ENCODE measurements around the gene VAMP4. TPM values are rescaled to one million over a fixed set of nuclear protein-coding genes. Genes with fewer than 3 reads are reported as not detected.
A peak's percentile ranks its signal among the peaks of the same experiment; 100 is the strongest.

The VAMP4 gene, protein sequence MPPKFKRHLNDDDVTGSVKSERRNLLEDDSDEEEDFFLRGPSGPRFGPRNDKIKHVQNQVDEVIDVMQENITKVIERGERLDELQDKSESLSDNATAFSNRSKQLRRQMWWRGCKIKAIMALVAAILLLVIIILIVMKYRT
- polyA plus RNA-seq (2012; rRNA removed) = 2.5 and 3.3 TPM in 2 replicates
- 4.4 and 4.8 TPM in 2 replicates for polyA plus RNA-seq (2012; cell fraction: cytosol; rRNA removed)
- 2.6 and 5.1 TPM in 2 replicates for polyA plus RNA-seq (2012; cell fraction: nucleus; rRNA removed)

DNA sequence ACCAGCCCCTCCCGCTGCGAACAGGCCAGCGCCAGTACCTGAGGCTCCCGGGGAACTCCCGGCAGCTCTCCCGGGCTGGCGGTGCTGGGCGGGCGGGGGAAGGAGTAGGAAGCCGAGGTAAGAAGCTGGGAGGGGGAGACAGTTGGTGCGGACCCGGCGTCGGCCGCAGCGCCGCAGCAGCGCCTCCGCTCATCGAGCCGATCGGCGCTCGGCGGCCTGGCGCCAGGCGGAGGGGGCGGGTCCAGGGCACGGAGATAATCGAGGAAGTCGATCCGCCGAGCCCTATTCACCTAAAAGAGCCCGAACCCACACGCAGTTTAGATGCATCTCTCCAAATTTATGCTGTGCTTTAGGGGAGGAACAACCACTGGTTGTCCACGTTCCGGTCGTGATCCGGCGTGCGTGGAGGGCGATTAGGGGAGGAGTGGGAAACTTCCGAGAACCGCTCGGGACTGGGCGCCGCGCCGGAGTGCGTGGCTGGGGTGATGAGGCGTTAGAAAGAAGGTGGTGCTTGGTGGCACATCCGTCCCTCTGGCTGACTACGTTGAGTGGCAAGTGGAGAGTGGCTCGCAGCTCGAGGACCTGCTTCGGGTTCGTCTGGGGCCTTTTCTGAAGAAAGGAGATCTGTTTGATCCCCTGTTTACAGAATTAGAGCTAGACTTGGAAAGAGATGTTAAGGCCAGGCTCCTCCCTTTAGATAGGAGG lies at the start of gene VAMP4:
TSS of gene VAMP4 (minus strand) at position 194 of the 705 bp plus-strand sequence. CDS start 3,651 bp downstream, outside the sequence.
- WGBS (ENCODE audit: low lambda C conversion rate) = under 1% methylated on average over 49 of the region's 57 CpGs
- DNase-seq = peak; percentile 92
- Histone ChIP-seq H3F3A (replicated peaks; ENCODE audit: insufficient read depth) (peaks cover 10% of the 10 kb centered on the region), H3K27ac (ENCODE audit: low read depth in 2 of 2, low read length in 1 of 2) (peak within 1 kb of the TSS; percentile 95 to 100), H3K27me3 (ENCODE audit: insufficient read depth) (no peaks in the 10 kb centered on the region), H3K36me3 (replicated peaks in 1 of 2; ENCODE audit: control insufficient read depth in 1 of 2, insufficient read depth in 2 of 2, low read length in 1 of 2) (peaks cover 9 to 12% of the 10 kb centered on the region in 2 experiments), H3K4me2 (peak within 1 kb of the TSS; percentile 86), H2AFZ (ENCODE audit: low read depth) (peak within 1 kb of the TSS; percentile 95), H4K20me1 (ENCODE audit: insufficient read depth) (no peaks in the 10 kb centered on the region), H3K79me2 (ENCODE audit: insufficient read depth) (peaks cover 26% of the 10 kb centered on the region), H3K4me3 (ENCODE audit: low read depth in 2 of 2, low read length in 1 of 2) (peak within 1 kb of the TSS; percentile 59 to 96), H3K9me3 (no peaks in the 10 kb centered on the region), H3K9me2 (no peaks in the 10 kb centered on the region), H3K4me1 (ENCODE audit: control insufficient read depth in 1 of 2, insufficient read depth in 2 of 2, low read depth in 1 of 2, low read length in 1 of 2) (peaks cover 19 to 22% of the 10 kb centered on the region in 2 experiments), H3K9ac (peak within 1 kb of the TSS; percentile 83)
- ChIA-PET POLR2A (interaction anchor here (0.9 to 1.6 kb wide), 3 partner anchors 9 to 99 kb away, joined by 3 to 12 read pairs (median 3); partner anchors contain the start of genes DNM3 and METTL13), CTCF (interaction anchor here (0.6 to 5.1 kb wide), 9 partner anchors 12 to 856 kb away, joined by 3 to 20 read pairs (median 3); partner anchors contain the start of gene METTL13)
- TF ChIP-seq CHD2 (IDR thresholded peaks at IDR 0.05; ENCODE audit: low read length, partially characterized antibody) = peak; percentile 75
- no peak; a peak in 1 of 4 replicates for TF ChIP-seq EP300 (IDR thresholded peaks at IDR 0.05; ENCODE audit: borderline replicate concordance in 1 of 2, low read depth in 1 of 2, low read length in 1 of 2)
- TF ChIP-seq, protein P1, sequence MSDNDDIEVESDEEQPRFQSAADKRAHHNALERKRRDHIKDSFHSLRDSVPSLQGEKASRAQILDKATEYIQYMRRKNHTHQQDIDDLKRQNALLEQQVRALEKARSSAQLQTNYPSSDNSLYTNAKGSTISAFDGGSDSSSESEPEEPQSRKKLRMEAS (IDR thresholded peaks at IDR 0.05; ENCODE audit: low read depth) = peak; percentile 53
- no peak for TF ChIP-seq RXRA (IDR thresholded peaks at IDR 0.05; ENCODE audit: borderline replicate concordance, low read depth)
- TF ChIP-seq NRF1 (IDR thresholded peaks at IDR 0.05; ENCODE audit: low read depth, low read length) = no peak
- TF ChIP-seq, protein P2, sequence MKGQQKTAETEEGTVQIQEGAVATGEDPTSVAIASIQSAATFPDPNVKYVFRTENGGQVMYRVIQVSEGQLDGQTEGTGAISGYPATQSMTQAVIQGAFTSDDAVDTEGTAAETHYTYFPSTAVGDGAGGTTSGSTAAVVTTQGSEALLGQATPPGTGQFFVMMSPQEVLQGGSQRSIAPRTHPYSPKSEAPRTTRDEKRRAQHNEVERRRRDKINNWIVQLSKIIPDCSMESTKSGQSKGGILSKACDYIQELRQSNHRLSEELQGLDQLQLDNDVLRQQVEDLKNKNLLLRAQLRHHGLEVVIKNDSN (IDR thresholded peaks at IDR 0.05; ENCODE audit: borderline replicate concordance, low read depth) = no peak
- TF ChIP-seq ELF1 (IDR thresholded peaks at IDR 0.05) = peak; percentile 60
- no peak; the same call in 1 of the 2 replicates for TF ChIP-seq NFIC (IDR thresholded peaks at IDR 0.05; ENCODE audit: borderline replicate concordance)
- TF ChIP-seq SMC3 (IDR thresholded peaks at IDR 0.05; ENCODE audit: low read depth, low read length) = no peak
- 0 out of 2 replicates have a peak, but pooled peaks have one; percentile 18 for TF ChIP-seq RFX5 (IDR thresholded peaks at IDR 0.05; ENCODE audit: low read length)
- peak; percentile 77; the same call in 1 of the 2 replicates for TF ChIP-seq SIN3A (IDR thresholded peaks at IDR 0.05; ENCODE audit: borderline replicate concordance, low read depth, low read length)
- TF ChIP-seq RAD21 (IDR thresholded peaks at IDR 0.05; ENCODE audit: low read length) = no peak
- TF ChIP-seq GABPA (IDR thresholded peaks at IDR 0.05; ENCODE audit: low read depth) = peak; percentile 53
- no peak; the same call in 1 of the 2 replicates for TF ChIP-seq TCF12 (IDR thresholded peaks at IDR 0.05)
- no peak for TF ChIP-seq FOSL2 (IDR thresholded peaks at IDR 0.05; ENCODE audit: borderline replicate concordance, low read depth)
- TF ChIP-seq MXI1 (IDR thresholded peaks at IDR 0.05; ENCODE audit: low read depth, low read length) = peak; percentile 52; the same call in 1 of the 2 replicates
- TF ChIP-seq, protein P3, sequence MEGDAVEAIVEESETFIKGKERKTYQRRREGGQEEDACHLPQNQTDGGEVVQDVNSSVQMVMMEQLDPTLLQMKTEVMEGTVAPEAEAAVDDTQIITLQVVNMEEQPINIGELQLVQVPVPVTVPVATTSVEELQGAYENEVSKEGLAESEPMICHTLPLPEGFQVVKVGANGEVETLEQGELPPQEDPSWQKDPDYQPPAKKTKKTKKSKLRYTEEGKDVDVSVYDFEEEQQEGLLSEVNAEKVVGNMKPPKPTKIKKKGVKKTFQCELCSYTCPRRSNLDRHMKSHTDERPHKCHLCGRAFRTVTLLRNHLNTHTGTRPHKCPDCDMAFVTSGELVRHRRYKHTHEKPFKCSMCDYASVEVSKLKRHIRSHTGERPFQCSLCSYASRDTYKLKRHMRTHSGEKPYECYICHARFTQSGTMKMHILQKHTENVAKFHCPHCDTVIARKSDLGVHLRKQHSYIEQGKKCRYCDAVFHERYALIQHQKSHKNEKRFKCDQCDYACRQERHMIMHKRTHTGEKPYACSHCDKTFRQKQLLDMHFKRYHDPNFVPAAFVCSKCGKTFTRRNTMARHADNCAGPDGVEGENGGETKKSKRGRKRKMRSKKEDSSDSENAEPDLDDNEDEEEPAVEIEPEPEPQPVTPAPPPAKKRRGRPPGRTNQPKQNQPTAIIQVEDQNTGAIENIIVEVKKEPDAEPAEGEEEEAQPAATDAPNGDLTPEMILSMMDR (IDR thresholded peaks at IDR 0.05) = no peak
- TF ChIP-seq FOXM1 (IDR thresholded peaks at IDR 0.05; ENCODE audit: low read depth) = no peak
- TF ChIP-seq, protein P4, sequence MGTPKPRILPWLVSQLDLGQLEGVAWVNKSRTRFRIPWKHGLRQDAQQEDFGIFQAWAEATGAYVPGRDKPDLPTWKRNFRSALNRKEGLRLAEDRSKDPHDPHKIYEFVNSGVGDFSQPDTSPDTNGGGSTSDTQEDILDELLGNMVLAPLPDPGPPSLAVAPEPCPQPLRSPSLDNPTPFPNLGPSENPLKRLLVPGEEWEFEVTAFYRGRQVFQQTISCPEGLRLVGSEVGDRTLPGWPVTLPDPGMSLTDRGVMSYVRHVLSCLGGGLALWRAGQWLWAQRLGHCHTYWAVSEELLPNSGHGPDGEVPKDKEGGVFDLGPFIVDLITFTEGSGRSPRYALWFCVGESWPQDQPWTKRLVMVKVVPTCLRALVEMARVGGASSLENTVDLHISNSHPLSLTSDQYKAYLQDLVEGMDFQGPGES (IDR thresholded peaks at IDR 0.05; ENCODE audit: low read depth, low read length) = no peak
- TF ChIP-seq, protein P5, sequence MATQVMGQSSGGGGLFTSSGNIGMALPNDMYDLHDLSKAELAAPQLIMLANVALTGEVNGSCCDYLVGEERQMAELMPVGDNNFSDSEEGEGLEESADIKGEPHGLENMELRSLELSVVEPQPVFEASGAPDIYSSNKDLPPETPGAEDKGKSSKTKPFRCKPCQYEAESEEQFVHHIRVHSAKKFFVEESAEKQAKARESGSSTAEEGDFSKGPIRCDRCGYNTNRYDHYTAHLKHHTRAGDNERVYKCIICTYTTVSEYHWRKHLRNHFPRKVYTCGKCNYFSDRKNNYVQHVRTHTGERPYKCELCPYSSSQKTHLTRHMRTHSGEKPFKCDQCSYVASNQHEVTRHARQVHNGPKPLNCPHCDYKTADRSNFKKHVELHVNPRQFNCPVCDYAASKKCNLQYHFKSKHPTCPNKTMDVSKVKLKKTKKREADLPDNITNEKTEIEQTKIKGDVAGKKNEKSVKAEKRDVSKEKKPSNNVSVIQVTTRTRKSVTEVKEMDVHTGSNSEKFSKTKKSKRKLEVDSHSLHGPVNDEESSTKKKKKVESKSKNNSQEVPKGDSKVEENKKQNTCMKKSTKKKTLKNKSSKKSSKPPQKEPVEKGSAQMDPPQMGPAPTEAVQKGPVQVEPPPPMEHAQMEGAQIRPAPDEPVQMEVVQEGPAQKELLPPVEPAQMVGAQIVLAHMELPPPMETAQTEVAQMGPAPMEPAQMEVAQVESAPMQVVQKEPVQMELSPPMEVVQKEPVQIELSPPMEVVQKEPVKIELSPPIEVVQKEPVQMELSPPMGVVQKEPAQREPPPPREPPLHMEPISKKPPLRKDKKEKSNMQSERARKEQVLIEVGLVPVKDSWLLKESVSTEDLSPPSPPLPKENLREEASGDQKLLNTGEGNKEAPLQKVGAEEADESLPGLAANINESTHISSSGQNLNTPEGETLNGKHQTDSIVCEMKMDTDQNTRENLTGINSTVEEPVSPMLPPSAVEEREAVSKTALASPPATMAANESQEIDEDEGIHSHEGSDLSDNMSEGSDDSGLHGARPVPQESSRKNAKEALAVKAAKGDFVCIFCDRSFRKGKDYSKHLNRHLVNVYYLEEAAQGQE (IDR thresholded peaks at IDR 0.05; ENCODE audit: low read depth, low read length) = 0 out of 2 replicates have a peak, but pooled peaks have one; percentile 61
- TF ChIP-seq, protein P6, sequence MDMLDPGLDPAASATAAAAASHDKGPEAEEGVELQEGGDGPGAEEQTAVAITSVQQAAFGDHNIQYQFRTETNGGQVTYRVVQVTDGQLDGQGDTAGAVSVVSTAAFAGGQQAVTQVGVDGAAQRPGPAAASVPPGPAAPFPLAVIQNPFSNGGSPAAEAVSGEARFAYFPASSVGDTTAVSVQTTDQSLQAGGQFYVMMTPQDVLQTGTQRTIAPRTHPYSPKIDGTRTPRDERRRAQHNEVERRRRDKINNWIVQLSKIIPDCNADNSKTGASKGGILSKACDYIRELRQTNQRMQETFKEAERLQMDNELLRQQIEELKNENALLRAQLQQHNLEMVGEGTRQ (IDR thresholded peaks at IDR 0.05; ENCODE audit: borderline replicate concordance, low read depth, low read length) = no peak
- TF ChIP-seq RCOR1 (IDR thresholded peaks at IDR 0.05; ENCODE audit: low read length) = no peak
